HCEC 1CT (cell line): ENCODE results near the gene PDZRN4.
"Not testable (repeated sequence)": the region's sequence is repeated elsewhere in the genome, so short reads cannot be mapped to it uniquely, and the experiment has no call there.

Experiments used
- DNase-seq: peaks from one replicate; pipeline ENCODE4 v3.0.0-alpha.2; 2017

The PDZRN4 gene

GRCh38 chr12:41520869-41521268 is 332.7 kb downstream of the PDZRN4 start:
- DNase-seq = no peak

- peak; percentile 89 for DNase-seq
These were observed 333.8 kb downstream of the PDZRN4 start for GRCh38 chr12:41521872-41522379.

DNA sequence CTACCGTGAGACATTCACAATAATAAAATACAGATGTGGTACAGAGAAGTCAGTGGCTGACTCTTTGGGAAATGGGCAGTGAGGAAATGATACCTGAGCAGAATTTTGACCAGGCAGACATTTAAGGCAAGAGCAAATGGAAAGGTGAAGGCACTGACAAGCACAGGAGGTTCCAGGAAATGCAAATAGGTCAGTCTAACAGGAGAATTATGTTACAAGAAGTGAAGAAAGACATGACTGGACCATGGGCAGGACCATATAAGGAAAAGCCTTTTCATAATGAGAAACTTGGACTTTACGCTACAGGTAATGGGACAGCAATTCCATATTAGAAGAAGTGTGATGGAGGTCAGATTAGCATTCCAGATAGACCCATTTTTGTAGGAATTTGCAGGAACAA is 338.9 kb downstream of the PDZRN4 start:
- no peak for DNase-seq

GRCh38 chr12:41527534-41528116 is 339.5 kb downstream of the PDZRN4 start:
- DNase-seq = no peak

DNA sequence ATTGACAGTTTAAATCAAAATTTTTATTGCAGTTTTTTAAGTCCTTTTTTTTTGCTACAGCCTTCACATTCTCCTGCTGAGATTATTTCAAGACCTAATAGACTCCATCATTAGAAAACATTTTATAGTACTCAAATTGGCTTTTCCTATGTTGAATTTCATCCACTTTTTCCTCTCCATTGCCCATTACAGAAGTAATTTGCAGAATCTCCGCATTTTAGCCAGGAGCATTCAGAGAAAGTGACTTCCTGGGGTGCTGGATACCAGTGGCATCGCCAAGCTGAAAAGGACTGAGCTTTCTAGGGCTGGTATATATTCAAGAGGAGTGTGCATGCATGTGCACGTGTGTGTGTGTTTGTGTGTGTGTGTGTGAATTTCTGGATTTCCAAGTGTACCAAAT is 340.8 kb downstream of the PDZRN4 start:
- DNase-seq = no peak

GRCh38 chr12:41530441-41530840 is 342.3 kb downstream of the PDZRN4 start:
- no peak for DNase-seq

GRCh38 chr12:41531147-41531829 is 343.2 kb downstream of the PDZRN4 start:
- no peak for DNase-seq

DNA sequence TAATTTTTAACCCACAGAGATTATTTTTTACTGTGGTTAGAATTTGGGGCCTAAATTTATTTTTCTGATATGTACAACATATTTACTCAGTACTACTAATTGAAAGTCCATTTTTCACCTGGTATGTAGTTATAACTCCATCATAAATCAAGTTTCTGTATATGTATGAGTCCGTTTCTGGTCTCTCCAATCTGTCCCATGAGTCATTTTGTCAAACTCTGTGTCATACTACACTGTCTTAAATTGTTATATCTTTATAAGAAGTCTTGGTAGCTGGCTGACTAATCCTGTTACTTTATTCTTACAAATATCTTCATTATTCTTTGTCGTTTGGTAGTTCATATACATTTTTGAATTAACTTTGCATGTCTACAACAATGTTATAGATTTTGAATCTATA is 344.0 kb downstream of the PDZRN4 start:
- no peak for DNase-seq

- DNase-seq = no peak
These were observed 348.8 kb downstream of the PDZRN4 start for GRCh38 chr12:41536813-41537490.

DNA sequence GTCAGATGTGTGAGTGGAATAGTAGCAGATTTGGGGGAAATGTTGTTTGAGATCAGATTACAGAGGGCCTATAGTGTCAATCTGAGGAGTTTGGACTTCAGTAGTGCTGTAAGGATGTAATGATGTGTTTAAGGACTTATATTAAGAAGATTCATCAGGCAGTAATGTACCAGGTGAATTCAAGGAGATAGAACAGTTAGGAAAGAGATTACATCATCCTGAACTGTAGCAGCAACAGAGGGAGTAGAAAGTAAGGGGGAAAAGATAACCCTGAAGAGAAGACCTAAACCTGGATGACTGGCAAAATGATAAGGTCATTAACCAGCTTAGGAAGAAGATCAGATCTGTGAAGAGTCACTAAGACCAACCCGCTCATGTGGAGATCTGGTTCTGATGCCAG is 349.4 kb downstream of the PDZRN4 start:
- DNase-seq = no peak

DNA sequence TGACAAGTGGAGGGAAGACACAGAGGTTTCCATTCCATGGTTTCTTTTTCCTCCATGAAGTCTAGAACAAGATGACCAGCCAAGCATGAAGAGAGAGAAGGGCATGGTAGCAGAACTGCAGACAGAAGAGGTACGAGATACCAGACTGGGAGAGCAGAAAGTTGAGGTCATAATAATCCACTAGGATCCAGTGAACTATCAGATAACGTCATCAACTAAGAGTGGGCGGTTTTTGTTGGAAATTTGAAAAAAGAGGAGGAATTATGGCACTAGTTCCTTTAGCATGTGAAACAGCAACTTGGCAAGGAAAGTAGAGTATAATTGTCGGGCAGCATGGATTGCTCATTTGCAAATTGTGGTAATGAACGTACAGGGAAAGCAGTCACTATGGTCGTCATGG is 357.6 kb downstream of the PDZRN4 start:
- no peak for DNase-seq

DNA sequence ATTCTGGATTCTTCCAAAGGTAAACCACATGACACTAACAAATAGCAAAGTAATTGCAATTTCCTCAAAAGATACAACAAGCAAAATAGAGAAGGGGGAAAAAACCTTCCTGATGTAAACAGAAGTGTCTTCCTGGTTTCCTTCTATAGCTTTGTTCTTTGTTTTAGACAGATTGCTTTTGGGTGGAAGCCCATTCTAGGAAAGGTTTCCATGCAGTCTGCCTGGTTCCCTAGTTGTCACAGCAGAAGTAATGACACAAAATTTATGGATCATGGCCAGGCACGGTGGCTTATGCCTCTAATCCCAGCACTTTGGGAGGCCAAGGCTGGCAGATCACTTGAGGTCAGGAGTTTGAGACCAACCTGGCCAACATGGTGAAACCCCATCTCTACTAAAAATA is 359.0 kb downstream of the PDZRN4 start:
- DNase-seq = not testable (repeated sequence)

DNA sequence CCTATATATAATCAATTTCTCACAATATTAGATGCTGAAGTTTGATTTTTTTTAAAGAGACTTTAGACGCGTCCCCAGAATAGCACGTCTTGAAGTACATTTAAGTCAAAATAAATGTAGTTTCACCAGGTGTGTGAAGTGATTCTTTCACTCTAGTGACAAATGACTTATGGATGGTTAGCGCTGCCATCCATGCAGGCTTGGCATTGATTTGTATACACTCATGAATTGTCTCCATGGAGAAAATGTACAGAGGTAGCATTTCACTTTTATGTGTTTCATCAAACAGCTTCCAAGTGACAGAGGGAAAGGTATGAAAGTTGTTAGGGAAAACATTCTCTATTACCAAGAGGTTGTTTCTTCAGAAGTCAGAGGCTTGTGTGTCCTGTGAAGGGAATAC is 360.8 kb downstream of the PDZRN4 start:
- no peak for DNase-seq

GRCh38 chr12:41552588-41552987 is 364.5 kb downstream of the PDZRN4 start:
- DNase-seq = no peak

- DNase-seq = no peak
These were observed 368.1 kb downstream of the PDZRN4 start for GRCh38 chr12:41556176-41556575.

GRCh38 chr12:41557344-41557743 is 369.2 kb downstream of the PDZRN4 start:
- DNase-seq = no peak

DNA sequence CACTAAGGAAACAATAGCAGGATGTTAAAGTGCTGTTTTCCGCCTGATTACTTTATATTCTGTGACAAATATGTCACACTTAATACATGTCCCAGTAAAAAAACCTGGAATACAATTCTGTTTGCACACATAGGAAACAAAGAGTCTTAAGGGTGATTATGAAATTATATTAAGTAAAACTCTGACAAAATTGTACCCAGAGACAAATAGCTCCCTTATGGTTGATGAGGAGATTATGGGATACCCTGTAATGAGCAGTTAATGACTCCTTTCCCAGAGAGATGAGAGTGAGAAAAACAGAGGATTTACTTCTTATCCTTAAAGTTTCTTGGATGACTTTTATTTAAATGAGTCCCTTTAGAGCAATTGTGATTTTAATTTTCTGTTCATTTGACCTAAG is 370.6 kb downstream of the PDZRN4 start:
- no peak for DNase-seq

DNA sequence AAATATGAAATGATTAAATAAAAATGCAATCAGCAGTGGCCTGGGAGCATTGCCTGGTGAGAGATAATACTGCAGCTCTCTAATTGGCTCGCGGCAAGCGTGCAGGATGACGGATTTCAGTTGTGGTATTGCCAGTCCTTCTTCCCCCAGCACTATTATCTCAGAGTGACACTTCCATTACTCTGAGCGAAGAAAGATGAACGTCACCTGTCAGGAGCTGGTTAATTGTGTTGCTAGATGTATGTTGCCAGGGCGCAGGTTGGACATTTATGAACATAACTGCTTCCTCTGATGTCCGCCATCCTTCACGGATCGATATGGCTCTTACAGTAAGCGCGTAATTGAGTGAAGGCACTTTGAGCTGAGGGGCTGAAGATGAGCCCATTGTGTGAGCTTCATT is 374.9 kb downstream of the PDZRN4 start:
- DNase-seq = no peak

DNA sequence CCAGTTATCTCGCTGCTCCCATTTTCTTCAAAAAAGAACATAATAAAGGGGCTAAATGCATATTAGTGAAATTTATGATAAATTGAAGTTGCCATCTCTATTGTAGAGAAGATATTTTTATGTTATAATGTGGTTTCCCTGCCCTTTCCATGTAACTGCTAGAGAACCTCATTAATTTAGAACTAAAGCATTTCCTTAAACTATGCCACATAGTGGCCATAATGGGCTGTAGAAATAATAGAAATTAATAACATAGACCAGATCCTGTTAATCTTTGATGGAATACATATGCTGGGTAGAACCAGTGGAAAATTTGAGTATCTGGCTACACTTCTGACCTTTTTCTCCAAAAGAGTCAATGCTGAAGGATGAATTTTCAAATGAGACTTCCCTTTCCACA is 376.7 kb downstream of the PDZRN4 start:
- no peak for DNase-seq

GRCh38 chr12:41566703-41567102 is 378.6 kb downstream of the PDZRN4 start:
- no peak for DNase-seq

GRCh38 chr12:41573445-41573844 is 385.3 kb downstream of the PDZRN4 start:
- DNase-seq = no peak

DNA sequence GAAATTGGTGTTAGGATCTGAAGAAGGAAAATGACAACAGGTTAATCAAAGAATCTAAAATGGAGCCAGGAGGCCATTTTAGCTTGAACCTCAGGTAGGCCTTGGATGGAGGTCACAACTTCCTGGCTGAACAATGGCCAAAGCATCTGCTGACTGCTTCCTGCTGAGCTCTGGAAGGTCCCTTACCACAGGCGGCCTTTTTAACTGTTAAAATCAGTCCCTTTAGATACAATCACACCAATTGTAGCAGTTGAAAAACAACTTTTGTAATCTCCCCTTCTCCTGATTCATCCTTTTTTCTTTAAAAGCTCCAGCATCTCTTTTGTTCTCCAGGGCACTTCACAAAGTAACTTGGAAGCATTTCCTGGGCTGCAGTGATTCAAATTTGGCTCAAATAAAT is 388.8 kb downstream of the PDZRN4 start:
- DNase-seq = no peak

DNA sequence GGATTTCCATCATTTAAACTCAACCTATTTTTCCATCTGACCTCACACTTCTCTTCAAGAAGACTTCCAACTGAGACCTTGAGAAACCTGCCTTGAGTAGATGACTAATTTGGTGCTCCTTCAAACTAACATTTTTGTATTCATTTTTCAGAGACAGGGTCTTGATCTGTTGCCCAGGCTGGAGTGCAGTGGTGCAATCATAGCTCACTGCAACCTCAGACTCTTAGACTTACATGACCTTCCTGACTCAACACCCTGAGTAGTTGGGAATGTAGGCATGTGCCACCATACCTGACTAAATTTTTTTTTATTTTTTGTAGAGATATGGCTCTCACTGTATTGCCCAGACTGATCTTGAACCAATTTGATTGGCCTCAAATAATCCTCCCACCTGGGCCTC is 389.9 kb downstream of the PDZRN4 start:
- DNase-seq = no peak

GRCh38 chr12:41585784-41586183 is 397.7 kb downstream of the PDZRN4 start:
- no peak for DNase-seq
